Esophagus squamous epithelium (tissue), 5 donors: ENCODE measurements around the gene CTRL. TPM values are rescaled to one million over a fixed set of nuclear protein-coding genes. Genes with fewer than 3 reads are reported as not detected.
"Not testable (repeated sequence)": the region's sequence is repeated elsewhere in the genome, so short reads cannot be mapped to it uniquely, and the experiment has no call there.

Source experiments
- DNase-seq: peaks from one replicate; lab custom pipeline; 2025; lab: John Stamatoyannopoulos, UW
- H3K27ac ChIP-seq, 4 donors: fragments of 200-600 bp; sonication (generic); one replicate each; pipeline ENCODE4 v1.5.1; 2016 to 2019; ENCODE audit warnings: mild to moderate bottlenecking in 1 of 4
- H3K27me3 ChIP-seq, 4 donors: fragments of 200-600 bp; sonication (generic); 1 replicate in 3 of 4; 2 replicates in 1 of 4; pipeline versions ENCODE4 v1.5.1 to v1.6.0; 2017 to 2021; ENCODE audit warnings: antibody characterized with exemption in 1 of 4
- H3K36me3 ChIP-seq, 3 donors: fragments of 200-600 bp; sonication (generic); one replicate each; pipeline ENCODE4 v1.5.1; 2016 to 2019
- H3K4me1 ChIP-seq, 3 donors: fragments of 200-600 bp; sonication (generic); one replicate each; pipeline ENCODE4 v1.5.1; 2017 to 2019
- H3K4me3 ChIP-seq, 4 donors: fragments of 200-600 bp; sonication (generic); 1 replicate in 3 of 4; 2 replicates in 1 of 4; pipeline ENCODE4 v1.5.1; 2016 to 2019; ENCODE audit warnings: mild to moderate bottlenecking in 2 of 4, moderate library complexity in 1 of 4
- H3K9me3 ChIP-seq, 3 donors: fragments of 200-600 bp; sonication (generic); one replicate each; pipeline ENCODE4 v1.5.1; 2016 to 2019
- CTCF ChIP-seq, 6 experiments: fragments of 450-650 bp in 4 of 6; fragments of 200-600 bp in 2 of 6; sonication (generic) in 2 of 6; IDR thresholded peaks; one replicate each; pipeline ENCODE4 v1.5.1; 2016 to 2019; ENCODE audit warnings: antibody characterized with exemption in 6 of 6, mild to moderate bottlenecking in 4 of 6, moderate library complexity in 4 of 6
- POLR2A ChIP-seq, 4 donors: fragments of 450-650 bp; IDR thresholded peaks; one replicate each; pipeline ENCODE4 v1.6.1; 2017; ENCODE audit warnings: antibody characterized with exemption in 4 of 4, mild to moderate bottlenecking in 4 of 4, moderate library complexity in 3 of 4
- WGBS, 2 donors: methylation state at CpG; one replicate each; pipeline ENCODE4 v1.1.5; 2018; 5-methylcytosine and 5-hydroxymethylcytosine counted together
- intact Hi-C: fragments of 100-400 bp; cut with DNase I; formaldehyde crosslinking; loops from one replicate; pipeline ENCODE4 v1.15.0; 2022
- total RNA-seq, 4 donors: library from RNA; depleted of rRNA; stranded (reverse); fragments of >200 nt; gene quantifications; one replicate each; pipeline ENCODE4 v1.1.0, GENCODE V29; 2016
- donor health status: DM: yes; HTN: yes; CAD: no.

The CTRL gene
- total RNA-seq, 4 donors from 2014 or later: 1.2 to 1.8 TPM; not detected in 2

- H3K27ac ChIP-seq: peak overlapping the region in 2 of 4 donors; percentile 9 to 26
- peaks cover 15 to 65% (median 20%) of the 10 kb centered on the region in 3 donors for H3K36me3 ChIP-seq
- H3K4me1 ChIP-seq: peaks cover 6 to 68% (median 26%) of the 10 kb centered on the region in 3 donors
- H3K4me3 ChIP-seq: no peak overlapping the region
- H3K27me3 ChIP-seq: no peaks in the 10 kb centered on the region
- intact Hi-C loops: no loop called here
- TF ChIP-seq POLR2A (IDR thresholded peaks at IDR 0.05): no peak
- no peak for TF ChIP-seq CTCF (IDR thresholded peaks at IDR 0.05)
- WGBS, 2 donors: 79 to 83% methylated on average over 7 to 8 of the region's 9 CpGs
- no peak for DNase-seq
- no peaks in the 10 kb centered on the region for H3K9me3 ChIP-seq
Measured at GRCh38 chr16:67941469-67942199, 10.0 kb upstream of the CTRL start.

- peaks cover 6 to 66% (median 26%) of the 10 kb centered on the region in 3 donors for H3K4me1 ChIP-seq
- 82 to 91% methylated on average over 5 of the region's 5 CpGs for WGBS, 2 donors
- H3K27ac ChIP-seq: no peak overlapping the region
Measured at GRCh38 chr16:67940446-67941089, 8.9 kb upstream of the CTRL start.

GRCh38 chr16:67939507-67940445 is 8.1 kb upstream of the CTRL start:
- 51 to 56% methylated on average over 15 to 17 of the region's 33 CpGs for WGBS, 2 donors
- H3K36me3 ChIP-seq: peaks cover 0 to 47% (median 4%) of the 10 kb centered on the region in 3 donors
- H3K4me3 ChIP-seq: no peak overlapping the region
- intact Hi-C loops: no loop called here
- H3K4me1 ChIP-seq: peaks cover 13 to 66% (median 29%) of the 10 kb centered on the region in 3 donors
- no peaks in the 10 kb centered on the region for H3K9me3 ChIP-seq
- H3K27me3 ChIP-seq: no peaks in the 10 kb centered on the region
- DNase-seq: no peak
- no peak overlapping the region for H3K27ac ChIP-seq
- TF ChIP-seq CTCF (IDR thresholded peaks at IDR 0.05): no peak
- TF ChIP-seq POLR2A (IDR thresholded peaks at IDR 0.05): no peak

More at GRCh38 chr16:67940446-67941089, 8.9 kb upstream of the CTRL start:
- Histone ChIP-seq H3K27me3 (no peaks in the 10 kb centered on the region), H3K4me3 (no peak overlapping the region), H3K36me3 (peaks cover 4 to 54% (median 12%) of the 10 kb centered on the region in 3 donors), H3K9me3 (no peaks in the 10 kb centered on the region)
- intact Hi-C loops: no loop called here
- no peak for DNase-seq
- TF ChIP-seq CTCF (IDR thresholded peaks at IDR 0.05) (no peak), POLR2A (IDR thresholded peaks at IDR 0.05) (no peak)

GRCh38 chr16:67937713-67938112 is 6.1 kb upstream of the CTRL start:
- 91 to 96% methylated on average over 5 of the region's 5 CpGs for WGBS, 2 donors

DNA sequence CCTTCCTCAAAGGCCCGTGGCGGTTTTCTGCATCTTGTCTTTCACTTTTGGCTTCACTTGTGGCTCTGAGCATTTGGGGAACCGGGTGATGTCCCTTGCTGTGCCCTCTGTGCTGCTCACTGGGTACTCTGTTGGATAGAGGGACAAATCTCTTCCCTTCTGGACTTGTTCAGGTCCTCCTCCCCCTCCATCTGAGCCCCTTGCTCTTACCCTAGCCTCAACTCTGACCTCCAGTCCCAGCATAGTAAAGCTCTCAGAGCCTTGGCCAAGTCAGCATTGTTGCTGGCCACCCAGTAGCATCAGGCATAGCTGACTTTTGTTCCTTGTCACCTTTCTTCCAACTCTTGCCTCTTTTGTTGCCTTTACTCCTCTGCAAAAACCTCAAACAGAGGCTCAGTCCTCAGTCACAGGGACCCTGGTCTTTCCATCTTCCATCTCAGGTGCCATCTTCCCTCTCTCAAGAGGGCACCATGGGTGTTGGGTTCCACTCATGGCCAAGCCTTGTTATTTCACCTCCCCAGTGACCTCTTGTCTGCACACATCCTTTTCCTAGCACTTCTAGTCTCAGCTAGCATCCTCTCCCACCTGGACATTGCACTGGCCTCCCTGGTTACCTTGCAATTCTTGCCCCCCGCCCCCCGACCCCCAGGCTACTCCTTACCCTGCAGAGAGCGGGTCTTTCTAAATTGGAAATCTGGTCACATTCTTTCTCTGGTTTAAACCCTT is 5.4 kb upstream of the CTRL start:
- intact Hi-C loops: no loop called here
- Histone ChIP-seq H3K27ac (peak overlapping the region; percentile 92 to 97 (median 96)), H3K9me3 (no peaks in the 10 kb centered on the region), H3K4me1 (peaks cover 15 to 51% (median 22%) of the 10 kb centered on the region in 3 donors), H3K36me3 (peaks cover 0 to 41% (median 0%) of the 10 kb centered on the region in 3 donors), H3K4me3 (peak overlapping the region; percentile 69 to 91 (median 86)), H3K27me3 (no peaks in the 10 kb centered on the region)
- no peak for TF ChIP-seq POLR2A (IDR thresholded peaks at IDR 0.05)
- TF ChIP-seq CTCF (IDR thresholded peaks at IDR 0.05): no peak
- 40 to 43% methylated on average over 5 to 6 of the region's 6 CpGs for WGBS, 2 donors
- DNase-seq: no peak

More at GRCh38 chr16:67937713-67938112, 6.1 kb upstream of the CTRL start:
- Histone ChIP-seq H3K4me1 (peaks cover 15 to 57% (median 22%) of the 10 kb centered on the region in 3 donors), H3K36me3 (peaks cover 0 to 41% (median 0%) of the 10 kb centered on the region in 3 donors), H3K27ac (peak overlapping the region; percentile 92 to 97 (median 96))
- H3K4me3 ChIP-seq, intact Hi-C loops, H3K9me3 ChIP-seq, H3K27me3 ChIP-seq, DNase-seq: not testable (repeated sequence)
